Mesenchymal stem cell (in vitro differentiated cells and primary cell): ENCODE results near the gene GPN1. TPM values are rescaled to one million over a fixed set of nuclear protein-coding genes. Genes with fewer than 3 reads are reported as not detected.

Experiments
- DNase-seq: peaks from one replicate; pipeline ENCODE4 v3.0.0-alpha.2; 2013
- H2AFZ ChIP-seq: one replicate; pipeline ENCODE4 v1.6.1; 2013; ENCODE audit warnings: low read depth, mild to moderate bottlenecking, control low read depth, inconsistent platforms, low read length, moderate library complexity
- H2AK5ac ChIP-seq: 2 replicates; pipeline ENCODE4 v1.6.1; 2013; ENCODE audit warnings: low read length, moderate library complexity, mild to moderate bottlenecking, inconsistent platforms; ENCODE audit not compliant: severe bottlenecking
- H2BK120ac ChIP-seq: one replicate; pipeline ENCODE4 v1.6.1; 2013; ENCODE audit warnings: low read depth, mild to moderate bottlenecking, inconsistent platforms, low read length, moderate library complexity
- H2BK12ac ChIP-seq, 2 experiments: one replicate each; pipeline ENCODE4 v1.6.1; 2013; ENCODE audit warnings: inconsistent platforms in 2 of 2, low read length in 2 of 2, mild to moderate bottlenecking in 2 of 2, moderate library complexity in 2 of 2, control low read depth in 1 of 2
- H2BK15ac ChIP-seq: one replicate; pipeline ENCODE4 v1.6.1; 2013; ENCODE audit warnings: mild to moderate bottlenecking, low read depth, inconsistent platforms; ENCODE audit not compliant: poor library complexity, severe bottlenecking
- H2BK5ac ChIP-seq: 2 replicates; pipeline ENCODE4 v1.6.1; 2013; ENCODE audit warnings: low read depth, mild to moderate bottlenecking, low read length, control low read depth, inconsistent platforms; ENCODE audit not compliant: poor library complexity, severe bottlenecking
- H3K14ac ChIP-seq, 2 experiments: one replicate each; pipeline ENCODE4 v1.6.1; 2013; ENCODE audit warnings: inconsistent platforms in 2 of 2, low read length in 2 of 2, control low read depth in 1 of 2, mild to moderate bottlenecking in 1 of 2, moderate library complexity in 1 of 2
- H3K18ac ChIP-seq, 2 experiments: one replicate each; pipeline ENCODE4 v1.6.1; 2013; ENCODE audit warnings: inconsistent platforms in 2 of 2, low read length in 2 of 2, control low read depth in 1 of 2, low read depth in 1 of 2, mild to moderate bottlenecking in 1 of 2
- H3K23ac ChIP-seq, 2 experiments: one replicate each; pipeline ENCODE4 v1.6.1; 2013; ENCODE audit warnings: inconsistent platforms in 2 of 2, low read length in 2 of 2, mild to moderate bottlenecking in 2 of 2, moderate library complexity in 2 of 2, control low read depth in 1 of 2
- H3K27ac ChIP-seq: 2 replicates; pipeline ENCODE4 v1.5.1; 2013; ENCODE audit warnings: mild to moderate bottlenecking, moderate library complexity, low read length, control low read depth, inconsistent platforms; ENCODE audit not compliant: poor library complexity, severe bottlenecking
- H3K27me3 ChIP-seq, 2 experiments: 2 replicates each; pipeline versions ENCODE4 v1.6.1 to v1.7.0; 2013; ENCODE audit warnings: low read length in 2 of 2, mild to moderate bottlenecking in 2 of 2, moderate library complexity in 2 of 2, control low read depth in 1 of 2, inconsistent platforms in 1 of 2; ENCODE audit not compliant: control insufficient read depth in 1 of 2, insufficient read depth in 1 of 2
- H3K36me3 ChIP-seq, 2 experiments: 2 replicates each; pipeline versions ENCODE4 v1.6.1 to v1.7.0; 2013; ENCODE audit warnings: low read length in 2 of 2, control low read depth in 1 of 2, inconsistent platforms in 1 of 2, low read depth in 1 of 2, mild to moderate bottlenecking in 1 of 2; ENCODE audit not compliant: insufficient read depth in 2 of 2, control insufficient read depth in 1 of 2
- H3K4ac ChIP-seq, 2 experiments: one replicate each; pipeline ENCODE4 v1.6.1; 2013; ENCODE audit warnings: inconsistent platforms in 2 of 2, low read length in 2 of 2, mild to moderate bottlenecking in 2 of 2, moderate library complexity in 2 of 2, control low read depth in 1 of 2, low read depth in 1 of 2
- H3K4me1 ChIP-seq: 2 replicates; pipeline ENCODE4 v1.6.1; 2013; ENCODE audit warnings: low read depth, low read length, control low read depth; ENCODE audit not compliant: control insufficient read depth, insufficient read depth
- H3K4me2 ChIP-seq: 2 replicates; pipeline ENCODE4 v1.6.1; 2013; ENCODE audit warnings: low read length, mild to moderate bottlenecking, inconsistent platforms; ENCODE audit not compliant: poor library complexity, severe bottlenecking
- H3K4me3 ChIP-seq, 2 experiments: 2 replicates each; pipeline versions ENCODE4 v1.5.1 to v1.7.0; 2013; ENCODE audit warnings: low read length in 2 of 2, mild to moderate bottlenecking in 2 of 2, control low read depth in 1 of 2, low read depth in 1 of 2; ENCODE audit not compliant: insufficient read depth in 1 of 2
- H3K79me1 ChIP-seq: replicated peaks from 2 replicates; pipeline ENCODE4 v1.6.1; 2013; ENCODE audit warnings: mild to moderate bottlenecking, control low read depth, low read length, inconsistent platforms; ENCODE audit not compliant: poor library complexity, severe bottlenecking
- H3K9ac ChIP-seq: 2 replicates; pipeline ENCODE4 v1.7.0; 2013; ENCODE audit warnings: mild to moderate bottlenecking, low read length, moderate library complexity
- H3K9me3 ChIP-seq: 2 replicates; pipeline ENCODE4 v1.7.0; 2013; ENCODE audit warnings: mild to moderate bottlenecking, low read length; ENCODE audit not compliant: control insufficient read depth
- H4K8ac ChIP-seq: one replicate; pipeline ENCODE4 v1.6.1; 2013; ENCODE audit warnings: inconsistent platforms, mild to moderate bottlenecking, low read length, moderate library complexity
- H4K91ac ChIP-seq: one replicate; pipeline ENCODE4 v1.6.1; 2013; ENCODE audit warnings: mild to moderate bottlenecking, low read length, inconsistent platforms
- WGBS: methylation state at CpG from one replicate; pipeline ENCODE4 v1.1.7; 2013; ENCODE audit warnings: mixed read lengths; 5-methylcytosine and 5-hydroxymethylcytosine counted together
- polyA plus RNA-seq, 2 experiments: library from polyadenylated mRNA; stranded (reverse); fragments of 200-250 nt; gene quantifications; one replicate each; pipeline ENCODE4 v1.2.3, GENCODE V29; 2013

The GPN1 gene
- polyA plus RNA-seq (2013, experiment 1 of 2) = 26.6 TPM
- 26.4 TPM for polyA plus RNA-seq (2013, experiment 2 of 2)

GRCh38 chr2:27628767-27629709, at the start of gene GPN1, which contains the start of gene CCDC121:
TSS of gene GPN1 (plus strand) at chr2:27629050. CDS start at chr2:27629059, 9 bp downstream.
TSS of gene CCDC121 (minus strand) at chr2:27629012. CDS start at chr2:27627799, 1,213 bp downstream.
- H3K9me3 ChIP-seq = no peaks in the 10 kb centered on the region
- WGBS = 2% methylated on average over 42 of the region's 44 CpGs

GRCh38 chr2:27581417-27582128, 47.3 kb upstream of the GPN1 start:
- Histone ChIP-seq H2BK5ac (no peak overlapping the region), H3K4me3 (no peak overlapping the region), H4K91ac (no peak overlapping the region), H3K4me2 (no peak overlapping the region), H3K27me3 (no peaks in the 10 kb centered on the region), H3K79me1 (peaks cover 3% of the 10 kb centered on the region), H2BK12ac (peak overlapping the region in 1 of 2 experiments; percentile 47), H3K14ac (no peak overlapping the region), H3K18ac (no peak overlapping the region), H2BK120ac (no peak overlapping the region), H3K23ac (no peak overlapping the region), H3K36me3 (no peaks in the 10 kb centered on the region), H2BK15ac (no peak overlapping the region), H3K4ac (no peak overlapping the region), H4K8ac (no peak overlapping the region), H3K4me1 (peaks cover 2% of the 10 kb centered on the region), H2AK5ac (no peak overlapping the region), H3K27ac (no peak overlapping the region), H2AFZ (no peak overlapping the region), H3K9me3 (peaks cover 36% of the 10 kb centered on the region), H3K9ac (no peak overlapping the region)
- 98% methylated on average over 19 of the region's 19 CpGs for whole genome bisulfite sequencing
- no peak for DNase-seq

More at GRCh38 chr2:27628767-27629709, at the start of gene GPN1, which contains the start of gene CCDC121:
- Histone ChIP-seq H3K4me3 (peak within 1 kb of the TSS; percentile 75 to 95), H2BK5ac (peak within 1 kb of the TSS; percentile 98), H3K14ac (peak within 1 kb of the TSS in 1 of 2 experiments; percentile 89), H3K9ac (peak within 1 kb of the TSS; percentile 97), H3K4me2 (peak within 1 kb of the TSS; percentile 98), H3K4me1 (peaks cover 6% of the 10 kb centered on the region), H4K91ac (peak within 1 kb of the TSS; percentile 66), H2BK15ac (peak within 1 kb of the TSS; percentile 74), H3K79me1 (peaks cover 9% of the 10 kb centered on the region), H2BK12ac (peak within 1 kb of the TSS in 1 of 2 experiments; percentile 78), H3K18ac (peak within 1 kb of the TSS; percentile 74 to 88), H3K4ac (peak within 1 kb of the TSS; percentile 80 to 92), H3K36me3 (peaks cover 7 to 50% of the 10 kb centered on the region in 2 experiments), H3K27me3 (no peaks in the 10 kb centered on the region), H2BK120ac (no peak within 1 kb of the TSS), H3K23ac (peak within 1 kb of the TSS in 1 of 2 experiments; percentile 46), H2AFZ (peak within 1 kb of the TSS; percentile 100), H4K8ac (peak within 1 kb of the TSS; percentile 72), H3K27ac (peak within 1 kb of the TSS; percentile 98), H2AK5ac (peak within 1 kb of the TSS; percentile 40)
- peak; percentile 97 for DNase-seq

GRCh38 chr2:27582129-27582694, 46.6 kb upstream of the GPN1 start:
- Histone ChIP-seq H2BK5ac (no peak overlapping the region), H2BK12ac (no peak overlapping the region), H2AK5ac (peak overlapping the region; percentile 61), H2BK15ac (no peak overlapping the region), H3K4me1 (peaks cover 2% of the 10 kb centered on the region), H2AFZ (peak overlapping the region; percentile 60), H3K4ac (peak overlapping the region; percentile 75 to 87), H3K4me3 (peak overlapping the region; percentile 42 to 92), H3K14ac (peak overlapping the region in 1 of 2 experiments; percentile 81), H4K91ac (peak overlapping the region; percentile 86), H2BK120ac (peak overlapping the region; percentile 45), H3K36me3 (no peaks in the 10 kb centered on the region), H3K18ac (peak overlapping the region; percentile 80 to 86), H3K27me3 (no peaks in the 10 kb centered on the region), H3K23ac (no peak overlapping the region), H3K79me1 (peaks cover 3% of the 10 kb centered on the region), H3K9me3 (peaks cover 30% of the 10 kb centered on the region), H3K27ac (peak overlapping the region; percentile 60), H4K8ac (peak overlapping the region; percentile 98), H3K4me2 (peak overlapping the region; percentile 62), H3K9ac (peak overlapping the region; percentile 88)
- DNase-seq = no peak
- WGBS = 94% methylated on average over 12 of the region's 16 CpGs
